GM13976 (cell line): ENCODE results near the gene UBE3A.

Experiments
- DNase-seq: peaks from one replicate; pipeline ENCODE4 v3.0.0; 2012; ENCODE audit warnings: low spot score
- CTCF ChIP-seq: IDR thresholded peaks from 2 replicates; pipeline ENCODE4 v1.5.1; 2012; ENCODE audit warnings: borderline replicate concordance, mild to moderate bottlenecking; ENCODE audit not compliant: insufficient read depth; ENCODE audit errors: extremely low read depth, missing control alignments, control extremely low read depth
- in situ Hi-C: fragments of 300-500 bp; cut with MboI; formaldehyde crosslinking; loops from one replicate; pipeline ENCODE4 v1.12.0; 2022; ENCODE audit warnings: low sequenced_read_pairs, mixed read lengths, inconsistent platforms; ENCODE audit not compliant: unreplicated experiment

Gene UBE3A

GRCh38 chr15:25474251-25474650 is 35.4 kb upstream of the UBE3A start:
- no peak for TF ChIP-seq CTCF
- no peak for DNase-seq
- in situ Hi-C loops, result no loop called here

GRCh38 chr15:25470230-25470629 is 31.4 kb upstream of the UBE3A start:
- in situ Hi-C loops, result no loop called here
- TF ChIP-seq CTCF, result no peak
- DNase-seq, result no peak

- no peak for DNase-seq
- in situ Hi-C loops, result no loop called here
- TF ChIP-seq CTCF, result no peak
Observed at GRCh38 chr15:25469377-25469776, 30.6 kb upstream of the UBE3A start.

GRCh38 chr15:25468611-25469010 is 29.8 kb upstream of the UBE3A start:
- in situ Hi-C loops, result no loop called here
- no peak for DNase-seq
- no peak for TF ChIP-seq CTCF

- in situ Hi-C loops, result no loop called here
- TF ChIP-seq CTCF, result no peak
- DNase-seq, result no peak
Observed at GRCh38 chr15:25465835-25466234, 27.0 kb upstream of the UBE3A start.

- no peak for DNase-seq
- in situ Hi-C loops, result no loop called here
- no peak for TF ChIP-seq CTCF
Observed at GRCh38 chr15:25464784-25465183, 26.0 kb upstream of the UBE3A start.

- no peak for TF ChIP-seq CTCF
- in situ Hi-C loops, result no loop called here
- DNase-seq, result no peak
Observed at GRCh38 chr15:25464383-25464782, 25.6 kb upstream of the UBE3A start.
